ENCODE measurements around the gene BTN1A1. TPM values are rescaled to one million over a fixed set of nuclear protein-coding genes. Genes with fewer than 3 reads are reported as not detected.

Gene BTN1A1
- total and polyA plus RNA-seq, 9 of the 15 experiments (the other 6 are each of a cell fraction or from before 2014, with no cell fraction given): 0.01 to 0.15 (median 0.06) TPM; not detected in 4

GRCh38 chr6:26475823-26476729, 24.0 kb upstream of the BTN1A1 start (continued):
- TF ChIP-seq ID3 (CRISPR knock-in tag; IDR thresholded peaks at IDR 0.05) (no peak), ID3 (tag; IDR thresholded peaks at IDR 0.05) (no peak), MEF2D (tag; conservative IDR thresholded peaks at IDR 0.05; ENCODE audit: low read depth) (no peak), POLR2H (tag; IDR thresholded peaks at IDR 0.05; ENCODE audit: low read depth) (no peak), SMAD4 (CRISPR knock-in tag; conservative IDR thresholded peaks at IDR 0.05) (0 out of 2 replicates have a peak, but pooled peaks have one; percentile 49), ZNF592 (IDR thresholded peaks at IDR 0.05) (peak; percentile 47; the same call in 1 of the 2 replicates)
